Right atrium auricular region (tissue), 2 donors: Measurements from ENCODE around the gene AP3D1. TPM values are rescaled to one million over a fixed set of nuclear protein-coding genes. Genes with fewer than 3 reads are reported as not detected.

ENCODE experiments used
- DNase-seq: peaks from one replicate; pipeline ENCODE4 v3.0.0-alpha.2; 2019; ENCODE audit warnings: low spot score
- H3K27ac ChIP-seq, 2 donors: fragments of 200-600 bp; sonication (generic); 1 replicate in 1 of 2; 2 replicates in 1 of 2; pipeline ENCODE4 v1.5.1; 2016 to 2019
- H3K27me3 ChIP-seq, 2 donors: fragments of 200-600 bp; sonication (generic); one replicate each; pipeline versions ENCODE4 v1.5.1 to v1.6.0; 2017 to 2019
- H3K36me3 ChIP-seq: fragments of 200-600 bp; sonication (generic); one replicate; pipeline ENCODE4 v1.5.1; 2016
- H3K4me1 ChIP-seq, 2 donors: fragments of 200-600 bp; sonication (generic); one replicate each; pipeline versions ENCODE4 v1.5.1 to v1.6.0; 2017 to 2019
- H3K4me3 ChIP-seq, 2 donors: fragments of 200-600 bp; sonication (generic); 1 replicate in 1 of 2; 2 replicates in 1 of 2; pipeline ENCODE4 v1.5.1; 2017 to 2019; ENCODE audit warnings: mild to moderate bottlenecking in 1 of 2, moderate library complexity in 1 of 2
- H3K9me3 ChIP-seq, 2 donors: fragments of 200-600 bp; sonication (generic); one replicate each; pipeline ENCODE4 v1.5.1; 2019
- total RNA-seq, 2 donors: library from RNA; depleted of rRNA; stranded (reverse); fragments of >200 nt; gene quantifications; one replicate each; pipeline ENCODE4 v1.1.0, GENCODE V29; 2016
- TF ChIP-seq, protein P1 (sequence below), 2 donors: fragments of 200-600 bp; sonication (generic); IDR thresholded peaks; one replicate each; pipeline ENCODE4 v1.5.1; 2019; ENCODE audit warnings: antibody characterized with exemption in 2 of 2

The AP3D1 gene
- total RNA-seq, 2 donors from 2014 or later = 82.7 to 95.8 TPM

DNA sequence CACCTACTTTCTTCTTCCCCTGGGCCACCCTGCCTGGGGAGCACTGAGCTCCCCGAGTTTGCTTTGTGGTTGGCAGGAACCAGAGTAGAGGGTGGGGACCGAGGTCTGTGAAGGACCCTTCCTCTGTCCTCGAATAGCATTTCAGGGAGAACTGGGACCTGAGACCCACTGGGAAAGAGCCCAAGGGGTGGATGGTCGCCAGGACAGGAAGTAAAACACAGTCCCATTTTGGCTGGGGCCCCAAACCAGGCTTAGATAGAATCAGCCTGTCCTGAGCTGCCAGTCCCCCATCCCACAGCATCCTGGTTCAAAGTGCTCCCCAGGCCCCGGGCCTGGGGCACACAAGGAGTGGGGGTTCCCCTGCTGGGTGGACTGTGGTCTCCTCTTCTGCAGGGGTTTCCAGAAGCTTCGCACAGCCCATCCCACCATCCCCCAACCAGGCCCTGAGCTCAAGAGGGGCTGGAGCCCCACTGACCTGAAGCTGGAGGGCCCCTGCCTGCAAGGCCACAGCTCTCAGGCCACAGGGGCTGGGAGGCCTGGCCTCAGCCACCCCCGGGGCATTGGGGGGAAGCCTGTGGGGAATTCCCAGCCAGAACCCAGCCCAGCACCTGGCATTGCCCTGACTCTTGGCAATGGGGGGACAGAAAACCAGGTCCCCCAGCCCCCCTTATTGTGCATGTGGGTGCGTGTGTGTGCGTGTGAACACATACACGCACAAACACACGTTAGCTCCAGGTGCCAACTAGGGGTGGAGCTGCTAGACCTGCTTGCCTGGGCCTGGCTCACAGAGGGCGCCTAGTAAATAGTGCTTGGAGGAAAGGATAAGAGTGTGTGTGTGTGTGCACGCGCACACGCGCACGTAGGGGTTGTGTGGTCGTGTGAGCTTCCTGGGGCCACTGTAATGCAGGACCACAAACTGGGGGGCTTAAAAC lies 99.3 kb downstream of the AP3D1 start:
- Histone ChIP-seq H3K27ac (peak overlapping the region; percentile 93 to 99), H3K4me1 (peaks cover 0 to 75% of the 10 kb centered on the region in 2 donors), H3K9me3 (no peaks in the 10 kb centered on the region), H3K4me3 (peak overlapping the region; percentile 33 to 95), H3K36me3 (peaks cover 3% of the 10 kb centered on the region), H3K27me3 (no peaks in the 10 kb centered on the region)
- TF ChIP-seq, protein P1, sequence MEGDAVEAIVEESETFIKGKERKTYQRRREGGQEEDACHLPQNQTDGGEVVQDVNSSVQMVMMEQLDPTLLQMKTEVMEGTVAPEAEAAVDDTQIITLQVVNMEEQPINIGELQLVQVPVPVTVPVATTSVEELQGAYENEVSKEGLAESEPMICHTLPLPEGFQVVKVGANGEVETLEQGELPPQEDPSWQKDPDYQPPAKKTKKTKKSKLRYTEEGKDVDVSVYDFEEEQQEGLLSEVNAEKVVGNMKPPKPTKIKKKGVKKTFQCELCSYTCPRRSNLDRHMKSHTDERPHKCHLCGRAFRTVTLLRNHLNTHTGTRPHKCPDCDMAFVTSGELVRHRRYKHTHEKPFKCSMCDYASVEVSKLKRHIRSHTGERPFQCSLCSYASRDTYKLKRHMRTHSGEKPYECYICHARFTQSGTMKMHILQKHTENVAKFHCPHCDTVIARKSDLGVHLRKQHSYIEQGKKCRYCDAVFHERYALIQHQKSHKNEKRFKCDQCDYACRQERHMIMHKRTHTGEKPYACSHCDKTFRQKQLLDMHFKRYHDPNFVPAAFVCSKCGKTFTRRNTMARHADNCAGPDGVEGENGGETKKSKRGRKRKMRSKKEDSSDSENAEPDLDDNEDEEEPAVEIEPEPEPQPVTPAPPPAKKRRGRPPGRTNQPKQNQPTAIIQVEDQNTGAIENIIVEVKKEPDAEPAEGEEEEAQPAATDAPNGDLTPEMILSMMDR (IDR thresholded peaks at IDR 0.05) = no peak
- DNase-seq = no peak

DNA sequence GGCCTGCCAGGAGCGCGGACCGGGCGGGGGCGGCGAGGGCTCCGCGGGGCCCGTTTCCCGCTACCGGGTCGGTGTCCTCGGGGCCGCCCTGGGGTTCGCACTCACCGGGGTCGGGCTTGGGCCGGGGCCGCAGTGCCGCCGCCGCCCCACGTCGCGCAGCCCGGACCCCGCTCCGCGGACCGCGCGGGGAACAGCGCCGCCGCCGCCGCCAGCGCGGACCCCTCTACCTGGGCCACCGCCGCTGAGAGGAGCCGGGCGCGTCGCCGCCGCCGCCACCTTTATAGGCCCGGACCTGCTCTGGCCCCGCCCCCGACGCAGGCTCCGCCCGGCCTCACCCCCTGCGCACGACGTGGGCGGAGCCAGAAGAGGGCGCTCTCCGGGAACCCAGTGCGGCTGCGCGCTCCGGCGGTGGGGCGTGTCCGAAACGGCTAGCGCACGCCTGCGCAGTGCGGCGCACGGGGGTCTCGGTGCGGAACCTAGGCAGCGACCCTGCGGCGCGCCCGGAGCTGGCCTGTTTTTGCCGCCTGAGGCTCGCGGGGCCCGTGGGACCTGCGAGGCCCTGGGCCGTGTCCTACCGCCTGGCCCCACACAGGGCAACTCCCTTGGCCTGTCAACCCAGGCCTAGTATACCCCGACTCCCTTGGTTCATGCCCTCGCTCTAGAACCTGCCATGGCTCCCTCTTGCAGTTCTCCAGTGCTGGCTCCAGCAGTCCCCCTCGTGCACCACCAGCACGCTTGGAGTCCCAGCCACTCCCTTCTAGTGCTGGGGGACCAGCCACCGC lies 100.2 kb downstream of the AP3D1 start, which contains the start of gene MKNK2:
Gene MKNK2 (minus strand): TSS at position 254 of the 782 bp plus-strand sequence. CDS start 393 bp downstream, outside the sequence.
- peak within 1 kb of the TSS; percentile 98 to 99 for H3K27ac ChIP-seq
- peaks cover 0 to 76% of the 10 kb centered on the region in 2 donors for H3K4me1 ChIP-seq
- H3K36me3 ChIP-seq = peaks cover 11% of the 10 kb centered on the region
- peak within 1 kb of the TSS; percentile 88 to 95 for H3K4me3 ChIP-seq
- TF ChIP-seq, protein P1 (IDR thresholded peaks at IDR 0.05) = peak; percentile 47 to 79
- no peaks in the 10 kb centered on the region for H3K27me3 ChIP-seq
- no peaks in the 10 kb centered on the region for H3K9me3 ChIP-seq
- peak; percentile 88 for DNase-seq

Other genes with a start within 250 kb of the AP3D1 start
- 1 to 10 TPM; 1.7 to 4.0 TPM for gene ADAT3, start 246.2 kb downstream of the AP3D1 start, total RNA-seq
- gene SCAMP4, start 246.2 kb downstream of the AP3D1 start, total RNA-seq = 10 to 100 TPM; 35.0 to 42.1 TPM
- 10 to 100 TPM; 29.0 to 35.8 TPM for gene CSNK1G2, start 210.4 kb downstream of the AP3D1 start, total RNA-seq
- 10 to 100 TPM; 54.8 to 55.9 TPM for gene BTBD2, start 135.9 kb downstream of the AP3D1 start, total RNA-seq
- 100 to 1,000 TPM in 1 of 2 donors, 10 to 100 TPM in 1; 90.3 to 107 TPM for gene MKNK2, start 100.3 kb downstream of the AP3D1 start, total RNA-seq
- 10 to 100 TPM; 19.7 to 29.4 TPM for gene MOB3A, start 55.2 kb downstream of the AP3D1 start, total RNA-seq
- 1 to 10 TPM in 1 of 2 donors, under 1 TPM in 1; 0.67 to 1.4 TPM for gene IZUMO4, start 54.7 kb downstream of the AP3D1 start, total RNA-seq
- 10 to 100 TPM in 1 of 2 donors, 1 to 10 TPM in 1; 6.7 to 10.3 TPM for gene DOT1L, start 12.4 kb upstream of the AP3D1 start, total RNA-seq
- gene PLEKHJ1, start 84.8 kb upstream of the AP3D1 start, total RNA-seq = 10 to 100 TPM; 44.1 to 53.0 TPM
- 10 to 100 TPM; 17.3 to 30.4 TPM for gene SF3A2, start 85.3 kb upstream of the AP3D1 start, total RNA-seq
- gene AMH, start 97.8 kb upstream of the AP3D1 start, total RNA-seq = under 1 TPM in 1 of 2 donors, not detected in 1; 0.98 TPM
- gene JSRP1, start 104.9 kb upstream of the AP3D1 start, total RNA-seq = under 1 TPM in 1 of 2 donors, not detected in 1; 0.39 TPM
- gene PEAK3, start 130.6 kb upstream of the AP3D1 start, total RNA-seq = 1 to 10 TPM; 1.5 to 1.9 TPM
- gene LINGO3, start 156.6 kb upstream of the AP3D1 start, total RNA-seq = not detected
- gene LSM7, start 177.0 kb upstream of the AP3D1 start, total RNA-seq = 100 to 1,000 TPM in 1 of 2 donors, 10 to 100 TPM in 1; 38.6 to 104 TPM
- gene SPPL2B, start 177.1 kb upstream of the AP3D1 start, total RNA-seq = 10 to 100 TPM; 16.7 to 19.8 TPM
- gene TMPRSS9, start 208.7 kb upstream of the AP3D1 start, total RNA-seq = not detected